SK-N-SH (cell line): ENCODE data around the gene STON1. TPM values are rescaled to one million over a fixed set of nuclear protein-coding genes. Genes with fewer than 3 reads are reported as not detected.
"Not testable (repeated sequence)": the region's sequence is repeated elsewhere in the genome, so short reads cannot be mapped to it uniquely, and the experiment has no call there.

Source experiments
- CTCF ChIA-PET: fragments of 300-600, 350-600 bp; formaldehyde crosslinking; extraction: SDS; loops from one replicate; lab custom pipeline; 2021; lab: Yijun Ruan, JAX
- POLR2A ChIA-PET: fragments of 350-600 bp; sonication (Branson Sonifier 250); formaldehyde crosslinking; extraction: SDS; loops from one replicate; lab custom pipeline; 2020; ENCODE audit warnings: antibody characterized with exemption, inconsistent platforms; lab: Yijun Ruan, JAX
- DNase-seq: peaks from one replicate; pipeline ENCODE4 v3.0.0; 2012
- H2AFZ ChIP-seq: fragments of 200-600 bp; sonication (generic); 2 replicates; pipeline ENCODE4 v1.8.1; 2016; ENCODE audit warnings: antibody characterized with exemption, mild to moderate bottlenecking, low read depth
- H3F3A ChIP-seq: fragments of 200-600 bp; sonication (generic); replicated peaks from 2 replicates; pipeline ENCODE3; 2016; ENCODE audit warnings: antibody characterized with exemption, mild to moderate bottlenecking; ENCODE audit not compliant: insufficient read depth
- H3K27ac ChIP-seq, 2 experiments: fragments of 200-500 bp in 1 of 2; fragments of 200-600 bp in 1 of 2; sonication (Bioruptor generic) in 1 of 2; sonication (generic), shearing (Covaris generic) in 1 of 2; 2 replicates each; pipeline versions ENCODE4 v1.5.1 to v1.6.1; 2014 to 2016; ENCODE audit warnings: low read depth in 2 of 2, inconsistent platforms in 1 of 2, low read length in 1 of 2, mild to moderate bottlenecking in 1 of 2, mixed read lengths in 1 of 2
- H3K27me3 ChIP-seq: fragments of 200-600 bp; sonication (generic), shearing (Covaris generic); 2 replicates; pipeline ENCODE4 v1.6.1; 2016; ENCODE audit warnings: mixed run types; ENCODE audit not compliant: insufficient read depth
- H3K36me3 ChIP-seq, 2 experiments: fragments of 200-500 bp in 1 of 2; fragments of 200-600 bp in 1 of 2; sonication (Bioruptor generic) in 1 of 2; sonication (generic) in 1 of 2; replicated peaks in 1 of 2; 2 replicates each; pipeline versions ENCODE3 to v1.5.1; 2014 to 2016; ENCODE audit warnings: low read length in 1 of 2, mild to moderate bottlenecking in 1 of 2; ENCODE audit not compliant: insufficient read depth in 2 of 2, control insufficient read depth in 1 of 2
- H3K4me1 ChIP-seq, 2 experiments: fragments of 200-500 bp in 1 of 2; fragments of 200-600 bp in 1 of 2; sonication (Bioruptor generic) in 1 of 2; sonication (generic), shearing (Covaris generic) in 1 of 2; 2 replicates each; pipeline versions ENCODE4 v1.5.1 to v1.6.1; 2014 to 2016; ENCODE audit warnings: low read depth in 1 of 2, low read length in 1 of 2, mixed run types in 1 of 2; ENCODE audit not compliant: insufficient read depth in 2 of 2, control insufficient read depth in 1 of 2
- H3K4me2 ChIP-seq: fragments of 200-600 bp; sonication (generic), shearing (Covaris generic); 2 replicates; pipeline ENCODE4 v1.6.1; 2017; ENCODE audit warnings: mixed run types
- H3K4me3 ChIP-seq, 2 experiments: fragments of 200-500 bp in 1 of 2; fragments of 200-600 bp in 1 of 2; sonication (Bioruptor generic) in 1 of 2; sonication (generic), shearing (Covaris generic) in 1 of 2; 2 replicates each; pipeline versions ENCODE4 v1.5.1 to v1.8.1; 2014 to 2016; ENCODE audit warnings: low read depth in 2 of 2, inconsistent platforms in 1 of 2, low read length in 1 of 2, mild to moderate bottlenecking in 1 of 2, mixed read lengths in 1 of 2, moderate library complexity in 1 of 2
- H3K79me2 ChIP-seq: fragments of 200-600 bp; sonication (generic); 2 replicates; pipeline ENCODE4 v1.8.1; 2017; ENCODE audit warnings: mild to moderate bottlenecking; ENCODE audit not compliant: insufficient read depth
- H3K9ac ChIP-seq: fragments of 200-600 bp; sonication (generic); 2 replicates; pipeline ENCODE4 v1.6.1; 2017; ENCODE audit warnings: mixed run types
- H3K9me2 ChIP-seq: fragments of 200-600 bp; sonication (generic); 2 replicates; pipeline ENCODE4 v1.6.1; 2017; ENCODE audit warnings: mixed run types
- H3K9me3 ChIP-seq: fragments of 200-600 bp; sonication (generic); 2 replicates; pipeline ENCODE4 v1.6.1; 2017; ENCODE audit warnings: mixed run types, mild to moderate bottlenecking, moderate library complexity
- H4K20me1 ChIP-seq: fragments of 200-600 bp; sonication (generic); 2 replicates; pipeline ENCODE4 v1.6.1; 2017; ENCODE audit warnings: mild to moderate bottlenecking, mixed run types; ENCODE audit not compliant: insufficient read depth
- FOXJ3 ChIP-seq: sonication (generic); formaldehyde crosslinking; IDR thresholded peaks from 2 replicates; pipeline ENCODE4 v1.5.1; 2020; ENCODE audit warnings: mild to moderate bottlenecking, missing genetic modification reagents
- GATA2 ChIP-seq: sonication (generic); formaldehyde crosslinking; IDR thresholded peaks from 2 replicates; pipeline ENCODE4 v1.5.0; 2020; ENCODE audit warnings: mild to moderate bottlenecking, missing genetic modification reagents
- MEF2A ChIP-seq: IDR thresholded peaks from 2 replicates; pipeline ENCODE4 v1.4.0; 2012; ENCODE audit warnings: low read depth, borderline replicate concordance
- NFIC ChIP-seq: IDR thresholded peaks from 2 replicates; pipeline ENCODE4 v1.4.0; 2012; ENCODE audit warnings: borderline replicate concordance
- POLR2AphosphoS5 ChIP-seq: IDR thresholded peaks from 2 replicates; pipeline ENCODE4 v1.6.1; 2012; ENCODE audit warnings: low read depth, low read length
- RAD21 ChIP-seq: IDR thresholded peaks from 2 replicates; pipeline ENCODE4 v1.6.1; 2012; ENCODE audit warnings: mild to moderate bottlenecking, low read length
- SIN3A ChIP-seq: IDR thresholded peaks from 2 replicates; pipeline ENCODE4 v1.6.1; 2012; ENCODE audit warnings: low read depth, mild to moderate bottlenecking, low read length, moderate library complexity, borderline replicate concordance
- SMC3 ChIP-seq: IDR thresholded peaks from 2 replicates; pipeline ENCODE4 v1.6.1; 2012; ENCODE audit warnings: low read depth, low read length, improper control_type of control experiment
- ZBTB33 ChIP-seq: IDR thresholded peaks from 2 replicates; pipeline ENCODE4 v1.4.0; 2012; ENCODE audit warnings: low read depth, borderline replicate concordance
- WGBS: methylation state at CpG from one replicate; pipeline ENCODE4 v1.1.6; 2017; ENCODE audit warnings: low lambda C conversion rate; 5-methylcytosine and 5-hydroxymethylcytosine counted together
- polyA plus RNA-seq, 3 experiments: library from polyadenylated mRNA; depleted of rRNA; stranded (reverse); fragments of >200 nt; gene quantifications; 2 replicates each; pipeline ENCODE4 v1.2.3, GENCODE V29; 2012
- TF ChIP-seq, protein P1 (sequence below): IDR thresholded peaks from 2 replicates; pipeline ENCODE4; 2012

STON1 gene
- polyA plus RNA-seq, 1 of the 3 experiments (the other 2 are of a cell fraction) = 4.2 TPM

GRCh38 chr2:48519593-48519992 lies 10.4 kb upstream of the STON1 start:
- no peak overlapping the region for H3K9ac ChIP-seq
- H3K79me2 ChIP-seq = no peaks in the 10 kb centered on the region
- H3K36me3 ChIP-seq = peaks cover 10 to 11% of the 10 kb centered on the region in 2 experiments
- TF ChIP-seq SIN3A (no peak), RAD21 (no peak)
- TF ChIP-seq, protein P1, sequence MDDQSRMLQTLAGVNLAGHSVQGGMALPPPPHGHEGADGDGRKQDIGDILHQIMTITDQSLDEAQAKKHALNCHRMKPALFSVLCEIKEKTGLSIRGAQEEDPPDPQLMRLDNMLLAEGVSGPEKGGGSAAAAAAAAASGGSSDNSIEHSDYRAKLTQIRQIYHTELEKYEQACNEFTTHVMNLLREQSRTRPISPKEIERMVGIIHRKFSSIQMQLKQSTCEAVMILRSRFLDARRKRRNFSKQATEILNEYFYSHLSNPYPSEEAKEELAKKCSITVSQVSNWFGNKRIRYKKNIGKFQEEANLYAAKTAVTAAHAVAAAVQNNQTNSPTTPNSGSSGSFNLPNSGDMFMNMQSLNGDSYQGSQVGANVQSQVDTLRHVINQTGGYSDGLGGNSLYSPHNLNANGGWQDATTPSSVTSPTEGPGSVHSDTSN = no peak
- CTCF ChIA-PET = no interaction called here
- H3K4me2 ChIP-seq = no peak overlapping the region
- no peak overlapping the region for H2AFZ ChIP-seq
- no peak overlapping the region for H3K27ac ChIP-seq
- no peaks in the 10 kb centered on the region for H3F3A ChIP-seq
- no peaks in the 10 kb centered on the region for H3K9me2 ChIP-seq
- 91% methylated on average over 11 of the region's 11 CpGs for whole genome bisulfite sequencing
- no peaks in the 10 kb centered on the region for H3K4me1 ChIP-seq
- POLR2A ChIA-PET = no interaction called here
- no peaks in the 10 kb centered on the region for H4K20me1 ChIP-seq
- H3K27me3 ChIP-seq = no peaks in the 10 kb centered on the region
- H3K9me3 ChIP-seq = no peaks in the 10 kb centered on the region
- DNase-seq = no peak
- H3K4me3 ChIP-seq = no peak overlapping the region

GRCh38 chr2:48524756-48525155 lies 5.2 kb upstream of the STON1 start:
- DNase-seq, H3K27ac ChIP-seq, H3K4me1 ChIP-seq, H3K9me2 ChIP-seq, H3K4me2 ChIP-seq, H4K20me1 ChIP-seq, H3K27me3 ChIP-seq, H3K79me2 ChIP-seq, H3K36me3 ChIP-seq, H3K9ac ChIP-seq, POLR2A ChIA-PET, H3K4me3 ChIP-seq, H3K9me3 ChIP-seq, H2AFZ ChIP-seq: not testable (repeated sequence)
- peaks cover 17% of the 10 kb centered on the region for H3F3A ChIP-seq
- CTCF ChIA-PET = interaction anchor here (1.4 kb wide), 1 partner anchor 54 kb away, joined by 4 read pairs; no protein-coding TSS in a partner anchor
- 93% methylated on average over 3 of the region's 3 CpGs for WGBS

DNA sequence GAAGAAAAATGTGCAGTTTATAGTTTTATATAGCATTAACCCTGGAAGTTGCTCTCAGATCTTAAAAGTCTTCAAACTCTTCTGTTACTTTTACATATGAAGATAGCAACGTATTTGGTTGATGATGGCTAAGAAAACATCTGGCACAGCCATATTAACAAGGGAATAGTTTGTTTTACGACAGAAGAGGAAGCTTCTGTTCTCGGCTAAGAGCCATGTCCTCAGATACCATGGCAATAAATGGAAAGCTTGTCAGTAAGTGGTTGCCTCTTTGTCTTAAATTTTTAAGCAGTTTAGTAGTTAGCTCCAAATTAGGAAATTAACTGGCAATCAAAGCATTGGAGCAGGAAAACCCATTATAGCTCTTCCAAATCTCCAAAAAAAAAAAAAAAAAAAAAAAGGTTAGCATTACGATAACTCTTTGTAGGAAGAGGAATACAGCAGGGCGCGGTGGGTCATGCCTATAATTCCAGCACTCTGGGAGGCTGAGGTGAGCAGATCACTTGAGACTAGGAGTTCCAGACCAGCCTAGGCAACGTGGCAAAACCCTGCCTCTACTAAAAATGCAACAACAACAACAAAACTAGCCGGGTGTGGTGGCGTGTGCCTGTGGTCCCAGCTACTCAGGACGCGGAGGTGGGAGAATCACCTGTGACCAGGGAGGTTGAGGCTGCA lies 4.5 kb upstream of the STON1 start:
- no peak overlapping the region for H3K9ac ChIP-seq
- H4K20me1 ChIP-seq = no peaks in the 10 kb centered on the region
- peaks cover 0 to 6% of the 10 kb centered on the region in 2 experiments; a peak in 1 of 4 replicates for H3K4me1 ChIP-seq
- CTCF ChIA-PET = interaction anchor here (1.4 kb wide), 1 partner anchor 55 kb away, joined by 4 read pairs; no protein-coding TSS in a partner anchor
- 96% methylated on average over 11 of the region's 11 CpGs for WGBS
- H3K79me2 ChIP-seq = peaks cover 2% of the 10 kb centered on the region; the same call in 1 of the 2 replicates
- no peaks in the 10 kb centered on the region for H3K36me3 ChIP-seq
- H3K27me3 ChIP-seq = no peaks in the 10 kb centered on the region
- TF ChIP-seq, protein P1 = no peak
- TF ChIP-seq SMC3 = no peak
- no peak for TF ChIP-seq ZBTB33
- no peak for TF ChIP-seq NFIC
- no peak for TF ChIP-seq POLR2AphosphoS5
- TF ChIP-seq MEF2A = no peak
- TF ChIP-seq FOXJ3 = no peak
- TF ChIP-seq GATA2 (CRISPR knock-in tag) = no peak
- TF ChIP-seq, all 33 proteins: peak for 0
- no peak overlapping the region for H3K4me2 ChIP-seq
- H3K9me2 ChIP-seq = no peaks in the 10 kb centered on the region
- no peak overlapping the region for H3K27ac ChIP-seq
- no peak for DNase-seq
- no peaks in the 10 kb centered on the region for H3K9me3 ChIP-seq
- H3F3A ChIP-seq = peaks cover 17% of the 10 kb centered on the region
- H2AFZ ChIP-seq = no peak overlapping the region
- POLR2A ChIA-PET = no interaction called here
- H3K4me3 ChIP-seq = no peak overlapping the region
